Stimulated activated CD8-positive, alpha-beta memory T cell treated with anti-CD3 and anti-CD28 coated beads, Interleukin-4, amount 100 ng/mL, for 4 hours (primary cell): ENCODE results near the gene MYBPH.

Source experiments
- DNase-seq, 2 donors: peaks; one replicate each; pipeline ENCODE4 v3.0.0-alpha.2; 2020; ENCODE audit warnings: low read depth in 2 of 2, low spot score in 1 of 2

The MYBPH gene

GRCh38 chr1:203201516-203202205 is 26.0 kb upstream of the MYBPH start:
- no peak for DNase-seq

GRCh38 chr1:203200916-203201315 is 25.3 kb upstream of the MYBPH start:
- DNase-seq = no peak

- DNase-seq = no peak
Measured at GRCh38 chr1:203199816-203200571, 24.4 kb upstream of the MYBPH start.

GRCh38 chr1:203199481-203199815 is 23.8 kb upstream of the MYBPH start:
- no peak for DNase-seq

GRCh38 chr1:203199002-203199401 is 23.4 kb upstream of the MYBPH start:
- DNase-seq = no peak

- no peak for DNase-seq
Measured at GRCh38 chr1:203197625-203198024, 22.0 kb upstream of the MYBPH start.

- no peak for DNase-seq
Measured at GRCh38 chr1:203196371-203196770, 20.7 kb upstream of the MYBPH start.

GRCh38 chr1:203190949-203191348 is 15.3 kb upstream of the MYBPH start:
- DNase-seq = no peak

- no peak for DNase-seq
Measured at GRCh38 chr1:203189951-203190352, 14.3 kb upstream of the MYBPH start.

GRCh38 chr1:203188686-203189232 is 13.1 kb upstream of the MYBPH start:
- no peak for DNase-seq

GRCh38 chr1:203187689-203188264 is 12.2 kb upstream of the MYBPH start:
- no peak for DNase-seq

GRCh38 chr1:203187304-203187685 is 11.7 kb upstream of the MYBPH start:
- no peak for DNase-seq

- no peak for DNase-seq
Measured at GRCh38 chr1:203186446-203187303, 11.0 kb upstream of the MYBPH start, which contains the start of gene CHI3L1. Gene CHI3L1 (minus strand): TSS chr1:203186704. CDS start chr1:203186623, 81 bp downstream.

- no peak for DNase-seq
Measured at GRCh38 chr1:203186091-203186445, 10.4 kb upstream of the MYBPH start.

GRCh38 chr1:203185585-203185984 is 10.0 kb upstream of the MYBPH start:
- DNase-seq = no peak

- no peak for DNase-seq
Measured at GRCh38 chr1:203185061-203185461, 9.4 kb upstream of the MYBPH start.

GRCh38 chr1:203184467-203184866 is 8.8 kb upstream of the MYBPH start:
- DNase-seq = no peak

- no peak for DNase-seq
Measured at GRCh38 chr1:203183828-203184227, 8.2 kb upstream of the MYBPH start.

- no peak for DNase-seq
Measured at GRCh38 chr1:203182387-203182953, 6.8 kb upstream of the MYBPH start.

GRCh38 chr1:203181586-203182386 is 6.2 kb upstream of the MYBPH start:
- no peak for DNase-seq
